Measurements from ENCODE around the gene JPT1.
"Not testable (repeated sequence)": the region's sequence is repeated elsewhere in the genome, so short reads cannot be mapped to it uniquely, and the experiment has no call there.

Gene JPT1, protein sequence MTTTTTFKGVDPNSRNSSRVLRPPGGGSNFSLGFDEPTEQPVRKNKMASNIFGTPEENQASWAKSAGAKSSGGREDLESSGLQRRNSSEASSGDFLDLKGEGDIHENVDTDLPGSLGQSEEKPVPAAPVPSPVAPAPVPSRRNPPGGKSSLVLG

DNA sequence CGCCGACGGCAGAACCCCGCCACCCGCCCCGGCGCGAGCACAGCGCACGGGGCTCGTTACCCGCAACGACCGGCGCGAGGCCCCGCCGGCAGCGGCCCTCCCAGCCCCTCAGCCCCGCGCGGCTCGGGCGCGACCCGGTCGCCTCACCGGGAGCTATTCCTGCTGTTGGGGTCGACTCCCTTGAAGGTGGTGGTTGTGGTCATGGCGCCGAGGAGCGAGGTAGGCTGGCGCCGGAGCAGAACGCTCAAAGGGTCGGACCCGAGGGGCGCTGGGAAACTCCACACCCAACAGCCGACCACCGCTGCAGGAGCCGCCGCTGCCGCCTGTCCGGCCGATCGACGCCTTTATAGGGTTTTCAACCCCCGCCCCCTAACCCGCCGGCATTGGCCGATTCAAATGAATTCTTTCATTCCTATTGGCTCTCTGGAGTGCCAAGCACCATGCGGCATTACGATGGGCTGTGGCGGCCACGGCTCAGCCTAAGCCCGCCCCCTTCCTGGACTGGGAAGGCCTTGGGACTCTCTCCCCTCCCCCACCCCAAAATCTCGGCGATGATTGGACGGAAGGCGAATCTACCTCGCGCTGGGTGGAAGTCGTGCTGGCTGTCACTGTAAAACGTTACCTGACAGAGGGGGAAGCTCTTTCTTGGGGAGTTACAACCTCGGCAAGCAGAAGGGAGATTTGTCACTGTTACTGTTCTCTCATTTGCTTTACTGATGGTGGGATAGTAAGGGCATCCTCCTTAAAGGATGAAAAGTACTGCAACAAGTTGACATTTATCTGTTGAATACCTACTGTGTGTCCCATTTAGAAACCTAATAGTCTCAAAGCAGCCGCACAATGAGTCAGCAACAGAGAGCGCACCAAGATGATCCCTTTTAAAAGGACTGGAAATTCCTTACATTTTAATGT is at the start of gene JPT1:
Gene JPT1, minus strand, starts transcription at position 318 of the 912 bp plus-strand sequence. Its CDS starts 115 bp downstream, at position 203.
- DNase-seq (ENCODE audit: low read depth in 2 of 2): peak; percentile 93 to 97

DNA sequence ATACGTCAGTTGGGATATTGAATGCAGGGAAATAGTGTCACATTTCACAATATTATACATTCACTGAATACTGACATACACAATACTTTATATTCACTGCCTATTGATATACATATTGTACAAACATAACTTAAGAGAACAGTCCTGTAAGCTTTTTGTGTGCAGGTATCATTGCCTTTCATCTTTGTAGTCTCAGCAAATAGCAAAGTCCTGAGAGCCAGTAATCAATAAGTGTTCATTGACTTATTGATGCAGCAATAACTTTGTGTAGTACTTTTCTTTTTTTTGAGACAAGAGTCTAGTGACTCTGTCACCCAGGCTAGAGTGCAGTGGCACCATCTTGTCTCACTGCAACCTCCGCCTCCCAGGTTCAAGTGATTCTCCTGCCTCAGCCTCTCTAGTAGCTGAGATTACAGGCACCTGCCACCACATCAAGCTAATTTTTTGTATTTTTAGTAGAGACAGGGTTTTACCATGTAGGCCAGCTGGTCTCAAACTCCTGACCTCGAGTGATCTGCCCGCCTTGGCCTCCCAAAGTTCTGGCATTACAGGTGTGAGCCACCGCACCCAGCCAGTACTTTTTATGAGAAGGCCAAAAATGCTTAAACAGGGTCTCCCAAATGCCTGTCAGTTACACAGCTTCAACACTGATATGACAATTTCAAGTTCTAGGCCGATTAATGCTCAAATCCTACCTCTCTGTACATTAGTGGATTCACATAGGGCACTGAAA is 45.7 kb upstream of the JPT1 start:
- no peak for DNase-seq (ENCODE audit: low read depth in 2 of 2)

DNA sequence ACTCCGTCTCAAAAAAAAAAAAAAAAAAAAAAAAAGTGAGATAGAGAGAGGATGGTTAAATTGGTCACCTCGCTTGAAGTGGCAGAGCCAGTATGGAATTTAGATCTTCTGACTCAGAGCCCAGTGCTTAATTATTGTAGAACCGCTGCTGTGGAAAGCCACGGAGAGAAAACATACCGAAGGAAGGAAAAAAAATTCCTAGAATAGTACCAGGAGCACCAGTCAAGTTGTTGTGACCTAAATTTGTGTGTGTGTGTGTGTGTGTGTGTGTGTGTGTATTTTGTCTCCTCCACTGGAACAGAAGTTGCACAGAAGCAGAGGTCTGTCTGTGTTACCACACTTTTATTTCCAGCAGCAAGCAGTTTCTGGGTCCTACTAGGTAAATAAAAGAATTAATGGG is 40.6 kb upstream of the JPT1 start:
- DNase-seq (ENCODE audit: low read depth in 2 of 2): no peak

DNA sequence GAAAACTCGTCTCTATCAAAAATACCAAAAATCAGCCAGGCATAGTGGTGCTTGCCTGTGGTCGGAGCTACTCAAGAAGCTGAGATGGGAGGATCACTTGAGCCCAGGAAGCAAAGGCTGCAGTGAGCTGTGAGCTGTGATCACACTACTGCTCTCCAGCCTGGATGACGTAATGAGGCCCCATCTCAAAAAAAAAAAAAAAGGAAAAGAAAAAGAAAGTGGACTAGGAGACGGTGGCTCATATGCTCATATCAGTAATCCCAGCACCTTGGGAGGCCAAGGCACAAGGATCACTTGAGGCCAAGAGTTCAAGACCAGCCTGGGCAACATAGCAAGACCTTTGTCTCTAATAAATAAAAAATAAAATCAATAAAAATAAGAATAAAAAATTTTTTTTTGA is 37.3 kb upstream of the JPT1 start:
- DNase-seq (ENCODE audit: low read depth in 2 of 2): no peak

DNA sequence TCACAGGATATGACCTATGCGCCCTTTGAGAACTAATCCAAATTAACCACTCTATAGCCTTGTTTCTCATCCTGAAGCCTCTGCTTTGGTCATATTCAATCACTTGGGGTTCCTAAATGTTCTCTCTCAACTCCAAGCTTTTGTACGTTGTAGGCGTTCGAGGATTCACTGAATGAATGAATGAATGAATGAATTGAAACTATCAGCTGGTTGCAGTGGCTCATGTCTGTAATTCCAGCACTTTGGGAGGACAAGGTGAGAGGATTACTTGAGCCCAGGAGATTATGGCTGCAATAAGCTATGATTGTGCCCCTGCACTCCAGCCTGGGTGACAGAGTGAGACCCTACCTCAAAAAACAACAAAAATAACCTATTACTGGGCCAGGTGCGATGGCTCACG is 34.3 kb upstream of the JPT1 start:
- DNase-seq (ENCODE audit: low read depth in 2 of 2): no peak

DNA sequence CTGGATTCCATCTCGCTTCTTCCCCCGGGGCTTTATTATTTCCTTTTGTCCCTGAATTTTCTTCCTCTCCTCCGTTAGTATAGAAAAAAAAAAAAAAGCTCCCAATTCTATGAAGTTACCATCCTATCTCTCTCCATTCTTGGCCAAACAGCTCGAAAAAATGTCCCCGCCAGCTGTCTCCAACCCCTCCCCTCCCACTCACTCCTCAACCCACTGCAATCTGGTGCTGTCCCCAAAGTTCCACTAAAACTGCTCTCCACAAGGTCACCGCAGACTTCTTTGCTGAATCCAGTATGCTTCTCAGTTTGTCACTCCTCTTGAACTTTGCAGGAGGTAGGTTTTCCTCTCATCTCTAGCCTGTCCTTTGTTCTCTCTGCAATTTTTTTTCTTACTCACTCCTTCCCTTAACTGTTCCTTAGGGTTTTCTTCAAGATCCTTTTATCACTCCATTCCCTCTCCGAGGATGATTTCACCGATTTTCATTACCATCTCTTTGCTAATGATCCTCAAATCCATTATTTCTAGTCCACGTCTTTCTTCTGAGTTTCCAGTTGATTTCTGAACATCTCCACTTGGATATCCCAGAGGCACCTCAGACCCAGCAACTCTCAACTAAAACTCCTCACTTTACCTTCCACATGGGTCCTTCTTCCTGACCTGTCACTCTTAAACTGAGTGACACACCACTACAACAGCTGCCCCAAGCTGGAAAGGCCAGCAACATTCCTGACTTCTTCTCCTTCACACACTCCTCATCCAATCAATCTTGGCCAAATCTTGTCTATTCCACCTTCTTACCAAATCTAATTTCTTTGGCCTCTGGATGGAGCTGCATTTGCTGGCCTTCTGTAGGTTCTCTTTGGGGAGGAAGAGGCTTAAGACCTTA is 29.9 kb upstream of the JPT1 start:
- no peak for DNase-seq (ENCODE audit: low read depth in 2 of 2)

DNA sequence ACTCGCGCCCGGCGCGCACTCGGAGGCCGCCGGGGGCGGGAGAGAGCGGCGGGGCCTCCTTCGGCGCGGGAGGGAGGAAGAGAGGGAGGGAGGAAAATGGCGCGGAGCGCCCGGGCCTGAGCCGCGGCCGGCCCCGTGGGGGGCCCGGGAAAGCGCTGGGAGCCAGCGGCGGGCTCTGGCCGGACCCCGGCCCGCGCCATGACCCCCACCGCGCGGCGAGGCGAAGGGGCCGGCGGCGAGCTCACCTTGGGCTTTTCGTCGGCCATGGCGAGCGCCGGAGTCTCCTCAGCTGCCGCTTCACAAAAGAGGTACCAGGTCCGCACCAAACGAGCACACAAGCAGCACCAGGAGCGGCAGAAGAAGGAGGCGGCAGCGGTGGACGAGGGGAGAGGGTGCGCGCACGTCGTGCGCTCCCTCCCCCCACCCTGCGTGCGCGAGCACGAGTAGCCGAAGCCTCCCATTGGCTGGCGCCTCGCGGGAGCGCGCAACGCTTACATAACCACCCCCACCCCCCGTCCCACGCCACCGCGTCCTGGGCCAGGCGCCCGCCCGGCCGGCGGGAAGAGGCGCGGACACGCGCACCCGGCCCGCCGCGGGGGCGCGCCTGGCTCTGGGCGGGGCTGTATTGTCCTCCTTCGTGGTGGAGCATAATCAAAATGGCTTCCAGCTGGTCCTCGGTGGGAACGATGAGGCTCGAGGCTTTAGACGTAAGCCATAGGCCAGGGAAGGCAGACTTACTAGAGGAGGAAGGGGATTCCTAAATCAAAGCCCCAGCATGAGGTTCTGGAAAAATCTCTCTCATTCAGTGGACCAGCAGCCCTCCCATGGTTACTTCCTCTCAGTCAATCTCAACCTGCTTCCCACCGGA is 28.5 kb upstream of the JPT1 start, which contains the start of gene SUMO2:
Gene SUMO2, minus strand, starts transcription at position 391 of the 868 bp plus-strand sequence. Its CDS starts 125 bp downstream, at position 266.
- DNase-seq (ENCODE audit: low read depth in 2 of 2): peak; percentile 88 to 92

DNA sequence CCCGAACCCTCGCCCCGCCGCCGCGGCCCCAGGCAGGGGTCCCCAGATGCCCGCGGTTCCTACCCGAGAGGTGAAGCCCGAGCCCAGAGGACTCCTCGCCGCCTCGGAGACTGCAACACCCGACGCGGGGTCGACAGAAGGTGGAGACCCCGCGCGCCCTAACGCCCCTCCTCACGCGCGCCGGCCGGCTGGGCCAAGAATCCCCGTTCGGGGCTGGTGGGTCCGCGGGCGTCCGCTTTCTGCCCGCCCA is 27.9 kb upstream of the JPT1 start:
- no peak for DNase-seq (ENCODE audit: low read depth in 2 of 2)

DNA sequence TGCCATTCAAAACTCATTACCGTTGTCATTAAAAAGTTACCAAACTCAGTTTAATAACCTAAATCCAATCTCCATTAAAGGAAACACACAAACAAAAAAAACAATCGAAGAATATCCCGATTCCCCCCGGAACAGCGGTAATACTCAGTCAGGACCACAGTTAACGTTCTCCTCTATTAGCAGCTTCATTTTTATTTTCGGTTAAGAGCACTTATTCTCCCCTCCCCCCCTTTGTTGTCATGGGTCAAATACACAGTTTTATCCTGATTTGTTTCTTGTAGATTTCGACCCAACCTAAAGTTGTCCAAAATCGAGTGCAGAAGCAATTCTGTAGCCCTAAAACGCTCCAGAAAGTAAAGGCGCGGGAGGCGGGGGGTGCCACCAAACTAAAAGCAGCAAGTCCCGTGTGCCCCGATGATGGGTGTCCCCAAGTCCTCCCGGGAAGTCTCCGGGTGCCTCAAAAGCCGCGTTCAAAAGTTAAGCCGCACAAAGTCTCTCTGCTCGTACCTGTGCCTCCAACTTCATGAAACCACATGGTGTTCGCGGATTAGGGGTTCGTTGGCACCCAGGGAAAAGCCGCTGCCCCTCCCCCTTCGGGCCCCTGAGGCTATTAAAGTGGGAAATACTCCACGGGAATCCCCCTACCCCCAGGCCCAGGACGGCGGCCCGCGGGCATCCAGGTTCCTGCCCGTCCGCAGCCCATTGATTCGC is 27.5 kb upstream of the JPT1 start:
- DNase-seq (ENCODE audit: low read depth in 2 of 2): peak in 1 of 2 donors; percentile 10

DNA sequence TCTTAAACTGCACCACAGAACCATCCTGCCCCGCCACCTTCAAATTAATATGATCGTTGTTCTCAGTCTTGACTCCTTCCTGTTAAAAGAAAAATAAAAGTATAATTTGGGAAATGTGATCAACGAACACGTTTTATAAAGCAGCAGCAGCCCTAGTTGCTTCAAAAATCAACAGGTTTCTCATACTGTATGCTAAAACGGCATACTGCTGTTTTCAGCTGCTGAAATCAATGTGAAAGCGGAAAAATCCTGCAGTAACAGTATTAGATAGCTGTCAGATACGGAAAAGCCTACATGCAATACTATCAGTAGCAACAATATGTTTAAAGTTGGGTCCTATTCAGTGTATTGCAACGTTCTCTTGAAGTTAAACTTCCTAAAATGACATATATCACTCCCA is 26.8 kb upstream of the JPT1 start:
- DNase-seq (ENCODE audit: low read depth in 2 of 2): no peak

DNA sequence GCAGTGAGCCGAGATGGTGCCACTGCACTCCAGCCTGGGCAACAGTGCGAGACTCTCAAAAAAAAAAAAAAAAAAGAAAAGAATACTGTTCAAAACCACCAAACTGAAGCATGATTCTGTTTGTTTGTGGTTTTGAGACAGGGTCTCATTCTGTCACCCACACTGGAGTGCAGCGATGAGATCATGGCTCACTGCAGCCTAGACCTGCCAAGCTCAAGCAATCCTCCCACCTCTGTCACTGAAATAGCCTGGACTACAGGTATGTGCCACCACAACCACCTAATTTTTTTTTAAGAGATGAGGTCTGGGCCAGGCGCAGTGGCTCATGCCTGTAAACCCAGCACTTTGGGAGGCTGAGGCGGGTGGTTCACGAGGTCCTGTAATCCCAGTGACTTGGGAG is 24.1 kb upstream of the JPT1 start:
- no peak for DNase-seq (ENCODE audit: low read depth in 2 of 2)

DNA sequence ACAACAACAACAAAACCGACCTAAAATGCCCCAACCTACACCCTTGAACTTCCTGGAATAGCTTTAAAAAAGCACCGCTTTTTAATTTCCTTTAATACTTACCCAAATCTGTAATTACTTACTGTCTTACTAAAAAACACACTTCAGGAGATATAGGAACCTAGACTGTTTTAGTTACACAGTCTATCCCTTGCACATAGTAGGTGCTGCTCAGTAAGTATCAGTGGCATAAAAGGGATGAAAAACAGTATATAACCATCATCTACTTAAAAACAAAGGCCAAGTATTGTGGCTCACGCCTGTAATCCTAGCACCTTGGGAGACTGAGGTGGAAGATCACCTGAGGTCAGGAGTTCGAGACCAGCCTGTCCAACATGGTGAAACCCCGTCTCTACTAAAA is 22.3 kb upstream of the JPT1 start:
- DNase-seq (ENCODE audit: low read depth in 2 of 2): no peak

DNA sequence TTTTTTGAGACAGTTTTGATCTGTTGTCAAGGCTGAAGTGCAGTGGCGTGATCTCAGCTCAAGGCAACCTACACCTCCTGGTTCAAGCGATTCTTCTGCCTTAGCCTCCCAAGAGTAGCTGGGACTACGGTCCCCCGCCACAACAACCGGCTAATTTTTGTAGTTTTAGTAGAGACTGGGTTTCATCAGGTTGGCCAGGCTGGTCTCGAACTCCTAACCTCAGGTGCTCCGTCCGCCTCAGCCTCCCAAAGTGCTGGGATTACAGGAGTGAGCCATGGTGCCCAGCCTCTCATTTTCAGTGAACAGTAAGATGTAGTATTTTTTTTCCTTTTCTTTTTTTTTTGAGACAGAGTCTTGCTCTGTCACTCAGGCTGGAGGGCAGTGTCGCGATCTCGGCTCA is 20.7 kb upstream of the JPT1 start:
- no peak for DNase-seq (ENCODE audit: low read depth in 2 of 2)

DNA sequence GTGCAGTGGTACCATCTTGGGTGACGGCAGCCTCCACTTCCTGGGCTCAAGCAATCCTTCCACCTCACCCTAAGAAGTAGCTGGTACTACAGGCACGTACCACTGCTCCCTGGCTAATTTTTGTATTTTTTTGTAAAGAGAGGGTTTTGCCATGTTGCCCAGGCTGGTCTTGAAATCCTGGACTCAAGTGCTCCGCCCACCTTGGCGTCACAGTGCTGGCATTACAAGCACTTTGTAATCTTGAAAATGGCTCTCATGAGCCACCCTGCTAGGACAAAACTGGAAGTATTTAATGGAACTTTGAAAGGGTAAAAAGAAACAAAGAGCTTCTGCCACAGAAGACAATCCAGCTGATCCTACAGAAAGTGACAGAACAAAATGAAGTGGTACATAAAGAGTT is 19.2 kb upstream of the JPT1 start:
- DNase-seq (ENCODE audit: low read depth in 2 of 2): no peak

DNA sequence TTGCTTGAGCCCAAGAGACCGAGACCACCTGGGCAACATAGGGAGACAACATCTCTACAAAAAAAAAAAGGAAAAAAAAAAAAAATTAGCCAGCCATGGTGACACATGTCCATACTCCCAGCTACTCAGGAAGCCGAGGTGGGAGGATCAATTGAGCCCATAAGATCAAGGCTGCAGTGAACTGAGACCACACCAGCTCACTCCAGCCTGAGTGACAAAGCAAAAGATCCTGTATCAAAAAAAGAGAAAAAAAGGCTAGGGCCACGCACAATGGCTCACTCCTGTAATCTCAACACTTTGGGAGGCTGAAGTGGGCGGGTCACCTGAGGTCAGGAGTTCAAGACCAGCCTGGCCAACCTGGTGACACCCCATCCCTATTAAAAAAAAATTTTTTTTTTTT is 14.7 kb upstream of the JPT1 start:
- DNase-seq (ENCODE audit: low read depth in 2 of 2): no peak

DNA sequence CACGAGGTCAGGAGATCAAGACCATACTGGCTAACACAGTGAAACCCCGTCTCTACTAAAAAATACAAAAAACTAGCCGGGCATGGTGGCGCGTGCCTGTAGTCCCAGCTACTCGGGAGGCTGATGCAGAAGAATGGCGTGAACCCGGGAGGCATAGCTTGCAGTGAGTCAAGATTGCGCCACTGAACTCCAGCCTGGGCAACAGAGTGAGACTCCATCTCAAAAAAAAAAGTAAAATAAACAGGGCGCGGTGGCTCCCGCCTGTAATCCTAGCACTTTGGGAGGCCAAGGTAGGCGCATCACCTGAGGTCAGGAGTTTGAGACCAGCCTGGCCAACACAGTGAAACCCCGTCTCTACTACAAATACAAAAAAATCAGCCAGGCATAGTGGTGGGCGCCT is 10.3 kb upstream of the JPT1 start:
- not testable (repeated sequence) for DNase-seq (ENCODE audit: low read depth in 2 of 2)

DNA sequence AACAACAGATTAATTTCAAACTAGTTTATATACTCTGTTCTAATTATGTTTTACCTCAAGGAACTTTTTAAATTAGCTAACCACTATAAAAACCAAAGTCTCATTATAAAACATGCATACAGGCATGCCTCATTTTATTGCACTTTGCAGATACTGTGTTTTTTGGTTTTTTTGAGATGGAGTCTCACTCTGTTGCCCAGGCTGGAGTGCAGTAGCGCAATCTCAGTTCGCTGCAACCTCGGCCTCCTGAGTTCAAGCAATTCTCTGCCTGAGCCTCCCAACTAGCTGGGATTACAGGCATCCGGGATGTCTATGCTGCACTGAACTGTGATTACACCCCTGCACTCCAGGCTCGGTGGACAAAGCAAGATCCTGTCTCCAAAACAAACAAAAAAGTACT is 8.8 kb upstream of the JPT1 start:
- DNase-seq (ENCODE audit: low read depth in 2 of 2): no peak

DNA sequence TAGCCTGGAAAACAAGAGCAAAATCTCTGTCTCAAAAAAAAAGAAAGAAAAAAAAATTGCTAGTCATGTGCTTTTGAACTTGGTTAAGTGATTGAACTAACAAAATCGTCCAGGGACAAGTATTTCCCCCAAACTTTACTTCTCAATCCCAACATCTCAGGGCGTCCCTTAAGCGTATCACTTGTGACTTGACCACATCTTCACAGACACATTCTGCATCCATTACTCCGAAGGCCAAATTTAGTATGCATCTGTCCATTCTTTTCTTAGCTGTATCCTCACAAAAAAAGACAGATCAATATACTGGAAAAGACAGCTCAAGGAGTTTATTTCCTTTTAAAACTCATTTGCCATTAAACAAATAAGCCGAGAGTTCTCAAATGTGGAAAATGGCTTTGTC is 5.9 kb upstream of the JPT1 start:
- no peak for DNase-seq (ENCODE audit: low read depth in 2 of 2)

DNA sequence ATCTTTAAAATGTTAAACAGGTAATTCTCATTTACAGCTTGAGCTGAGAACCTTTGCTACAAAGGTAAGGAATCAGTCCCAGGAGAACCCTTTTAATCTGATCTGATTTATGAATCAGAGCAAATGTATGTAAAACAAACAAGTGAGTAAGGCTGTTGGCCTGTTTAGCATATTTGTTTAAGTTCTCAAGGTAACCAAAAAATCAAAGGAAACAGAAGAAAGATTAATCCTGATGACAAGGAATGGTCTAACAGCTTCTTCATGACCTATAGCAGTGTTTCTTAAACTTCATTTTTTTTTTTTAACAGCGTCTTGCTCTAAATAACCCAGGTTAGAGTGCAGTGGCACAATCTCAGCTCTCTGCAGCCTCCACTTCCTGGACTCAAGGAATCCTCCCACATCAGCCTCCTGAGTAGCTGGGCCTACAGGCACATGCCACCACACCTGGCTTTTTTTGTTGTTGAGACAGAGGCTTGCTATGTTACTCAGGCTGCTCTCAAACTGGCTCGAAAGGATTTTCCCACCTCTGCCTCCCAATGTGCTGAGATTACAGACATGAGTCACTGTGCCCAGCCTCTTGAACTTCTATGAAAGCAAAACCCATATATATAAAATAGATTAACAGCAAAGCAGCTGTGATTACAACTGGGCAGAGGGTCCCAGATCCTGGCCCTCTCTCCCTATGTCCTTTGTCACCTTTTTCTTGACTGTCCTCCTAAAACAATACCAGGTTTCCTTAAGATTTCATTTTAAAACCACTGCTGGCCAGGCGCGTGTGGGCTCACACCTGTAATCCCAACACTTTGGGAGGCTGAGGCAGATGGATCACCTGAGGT is 5.1 kb upstream of the JPT1 start:
- DNase-seq (ENCODE audit: low read depth in 2 of 2): no peak
